ENCODE results near the gene IFITM2. TPM values are rescaled to one million over a fixed set of nuclear protein-coding genes. Genes with fewer than 3 reads are reported as not detected.

IFITM2 gene
- total RNA-seq, 1 donor from 2014 or later: 3.7 TPM

- H3K27me3 ChIP-seq (ENCODE audit: control insufficient read depth, insufficient read depth, low read length): peaks cover 23% of the 10 kb centered on the region
- FAIRE-seq (no peak), DNase-seq (ENCODE audit: low read depth) (no peak)
- no peaks in the 10 kb centered on the region for H3K36me3 ChIP-seq (ENCODE audit: control insufficient read depth, insufficient read depth, low read length)
- TF ChIP-seq CTCF (IDR thresholded peaks at IDR 0.05; ENCODE audit: insufficient read depth, low read length, severe bottlenecking): no peak
- no peak overlapping the region for H3K4me3 ChIP-seq (ENCODE audit: low read depth, low read length)
These were observed 31.4 kb upstream of the IFITM2 start for GRCh38 chr11:276219-276618.

- TF ChIP-seq CTCF (IDR thresholded peaks at IDR 0.05; ENCODE audit: insufficient read depth, low read length, severe bottlenecking): no peak
- FAIRE-seq (no peak), DNase-seq (ENCODE audit: low read depth) (no peak)
- Histone ChIP-seq H3K27me3 (ENCODE audit: control insufficient read depth, insufficient read depth, low read length) (peaks cover 38% of the 10 kb centered on the region), H3K36me3 (ENCODE audit: control insufficient read depth, insufficient read depth, low read length) (no peaks in the 10 kb centered on the region), H3K4me3 (ENCODE audit: low read depth, low read length) (no peak within 1 kb of the TSS)
These were observed 29.3 kb upstream of the IFITM2 start, which contains the start of gene NLRP6 for GRCh38 chr11:278001-278951. TSS of gene NLRP6 (plus strand) at chr11:278407. CDS start at chr11:278570, 163 bp downstream.

GRCh38 chr11:279040-279965, 28.3 kb upstream of the IFITM2 start:
- Histone ChIP-seq H3K4me3 (ENCODE audit: low read depth, low read length) (no peak overlapping the region), H3K36me3 (ENCODE audit: control insufficient read depth, insufficient read depth, low read length) (no peaks in the 10 kb centered on the region), H3K27me3 (ENCODE audit: control insufficient read depth, insufficient read depth, low read length) (peaks cover 37% of the 10 kb centered on the region)
- no peak for DNase-seq (ENCODE audit: low read depth)
- no peak for FAIRE-seq
- TF ChIP-seq CTCF (IDR thresholded peaks at IDR 0.05; ENCODE audit: insufficient read depth, low read length, severe bottlenecking): no peak

GRCh38 chr11:279966-280705, 27.5 kb upstream of the IFITM2 start:
- FAIRE-seq (no peak), DNase-seq (ENCODE audit: low read depth) (no peak)
- no peak overlapping the region for H3K4me3 ChIP-seq (ENCODE audit: low read depth, low read length)
- no peaks in the 10 kb centered on the region for H3K36me3 ChIP-seq (ENCODE audit: control insufficient read depth, insufficient read depth, low read length)
- H3K27me3 ChIP-seq (ENCODE audit: control insufficient read depth, insufficient read depth, low read length): peaks cover 37% of the 10 kb centered on the region
- TF ChIP-seq CTCF (IDR thresholded peaks at IDR 0.05; ENCODE audit: insufficient read depth, low read length, severe bottlenecking): no peak

- peaks cover 37% of the 10 kb centered on the region for H3K27me3 ChIP-seq (ENCODE audit: control insufficient read depth, insufficient read depth, low read length)
- H3K36me3 ChIP-seq (ENCODE audit: control insufficient read depth, insufficient read depth, low read length): no peaks in the 10 kb centered on the region
- no peak overlapping the region for H3K4me3 ChIP-seq (ENCODE audit: low read depth, low read length)
- DNase-seq (ENCODE audit: low read depth) (no peak), FAIRE-seq (no peak)
- no peak for TF ChIP-seq CTCF (IDR thresholded peaks at IDR 0.05; ENCODE audit: insufficient read depth, low read length, severe bottlenecking)
These were observed 26.7 kb upstream of the IFITM2 start for GRCh38 chr11:280706-281485.

Data from bronchial epithelial cell (primary cell).